GM12878 (cell line): ENCODE results near the gene ADK. TPM values are rescaled to one million over a fixed set of nuclear protein-coding genes. Genes with fewer than 3 reads are reported as not detected.

ENCODE experiments used
- ATAC-seq: fragments of 200-7000 bp; cut with Tn5 transposase; 3 replicates; pipeline ENCODE4 v1.9.1; 2020; ENCODE audit warnings: mild to moderate bottlenecking, moderate library complexity
- BruUV-seq: library from RNA; stranded (reverse); fragments of 400-500 nt; replicated peaks from 2 replicates; lab custom pipeline; 2021; lab: Mats Ljungman, UMichigan
- CTCF ChIA-PET: fragments of 300-600 bp; sonication (Branson Sonifier 250); formaldehyde crosslinking; extraction: SDS; loops from one replicate; lab custom pipeline; 2021; ENCODE audit warnings: inconsistent platforms; lab: Yijun Ruan, JAX
- POLR2A ChIA-PET: fragments of 350-600 bp; formaldehyde crosslinking; extraction: SDS; loops from one replicate; lab custom pipeline; 2021; ENCODE audit warnings: inconsistent platforms; lab: Charles Lee
- RAD21 ChIA-PET: fragments of 300-600 bp; sonication (Branson Sonifier 250); formaldehyde crosslinking; loops from one replicate; lab custom pipeline; 2023; ENCODE audit warnings: antibody characterized with exemption; ENCODE audit not compliant: unreplicated experiment; lab: Charles Lee
- SMC1A ChIA-PET: fragments of 300-600 bp; sonication (Branson Sonifier 250); formaldehyde crosslinking; loops from one replicate; lab custom pipeline; 2023; ENCODE audit not compliant: unreplicated experiment, uncharacterized antibody; lab: Charles Lee
- DNase-seq: peaks from one replicate; pipeline ENCODE4 v3.0.0-alpha.2; 2011; ENCODE audit warnings: low read depth, low spot score
- FAIRE-seq: peaks from 3 replicates; lab custom pipeline; 2011; peaks lifted over from hg19 to GRCh38; lab: Jason Lieb, UNC
- H2AFZ ChIP-seq: 2 replicates; pipeline ENCODE4 v1.6.0; 2011; ENCODE audit warnings: low read depth, low read length, control low read depth; ENCODE audit not compliant: control insufficient read depth
- H3K27ac ChIP-seq: 2 replicates; pipeline ENCODE4 v1.5.1; 2011; ENCODE audit warnings: control low read depth; ENCODE audit not compliant: control insufficient read depth, insufficient read depth
- H3K27me3 ChIP-seq, 2 experiments: replicated peaks in 1 of 2; 2 replicates each; pipeline versions ENCODE4 v1.6.0 to v1.6.1; 2011; ENCODE audit warnings: low read length in 1 of 2; ENCODE audit not compliant: control insufficient read depth in 2 of 2, insufficient read depth in 2 of 2
- H3K36me3 ChIP-seq, 2 experiments: 2 replicates each; pipeline ENCODE4 v1.5.1; 2011; ENCODE audit warnings: low read length in 1 of 2; ENCODE audit not compliant: control insufficient read depth in 2 of 2, insufficient read depth in 2 of 2
- H3K4me1 ChIP-seq: 2 replicates; pipeline ENCODE4 v1.6.1; 2011; ENCODE audit warnings: mild to moderate bottlenecking, low read length, moderate library complexity, mixed read lengths; ENCODE audit not compliant: control insufficient read depth, insufficient read depth
- H3K4me2 ChIP-seq: 2 replicates; pipeline ENCODE4 v1.6.0; 2011; ENCODE audit warnings: control low read depth; ENCODE audit not compliant: control insufficient read depth, insufficient read depth
- H3K4me3 ChIP-seq: fragments of 200-600 bp; sonication (generic); 2 replicates; pipeline ENCODE4 v1.5.1; 2016
- H3K79me2 ChIP-seq: 2 replicates; pipeline ENCODE4 v1.6.0; 2011; ENCODE audit warnings: low read length; ENCODE audit not compliant: control insufficient read depth, insufficient read depth
- H3K9ac ChIP-seq: 2 replicates; pipeline ENCODE4 v1.8.0; 2011; ENCODE audit warnings: low read length, control low read depth, mixed read lengths; ENCODE audit not compliant: control insufficient read depth, insufficient read depth
- H3K9me3 ChIP-seq: replicated peaks from 3 replicates; pipeline ENCODE4 v1.5.1; 2011; ENCODE audit warnings: mild to moderate bottlenecking, low read length; ENCODE audit not compliant: control insufficient read depth, insufficient read depth
- H4K20me1 ChIP-seq: 2 replicates; pipeline ENCODE4 v1.6.0; 2011; ENCODE audit not compliant: control insufficient read depth, insufficient read depth
- BRCA1 ChIP-seq: IDR thresholded peaks from 2 replicates; pipeline ENCODE4 v1.6.1; 2011; ENCODE audit warnings: low read depth, low read length, improper control_type of control experiment
- CBX3 ChIP-seq: fragments of 200-600 bp; sonication (generic); IDR thresholded peaks from 2 replicates; pipeline ENCODE4 v1.6.1; 2016; ENCODE audit warnings: low read depth, borderline replicate concordance
- ESRRA ChIP-seq: IDR thresholded peaks from 2 replicates; pipeline ENCODE4 v1.6.1; 2012; ENCODE audit warnings: mild to moderate bottlenecking, low read length, improper control_type of control experiment
- HCFC1 ChIP-seq: fragments of 150-350 bp; IDR thresholded peaks from 2 replicates; pipeline ENCODE4 v1.6.1; 2014; ENCODE audit warnings: low read length
- IKZF1 ChIP-seq: fragments of 450-650 bp; conservative IDR thresholded peaks from 2 replicates; pipeline ENCODE4 v1.6.1; 2017; ENCODE audit warnings: antibody characterized with exemption, mild to moderate bottlenecking
- IRF5 ChIP-seq: fragments of 450-650 bp; IDR thresholded peaks from 2 replicates; pipeline ENCODE4 v1.6.1; 2017; ENCODE audit warnings: borderline replicate concordance
- LARP7 ChIP-seq: fragments of 450-650 bp; IDR thresholded peaks from 2 replicates; pipeline ENCODE4 v1.6.1; 2017; ENCODE audit warnings: mild to moderate bottlenecking
- MEF2A ChIP-seq: IDR thresholded peaks from 2 replicates; pipeline ENCODE4 v1.6.1; 2011; ENCODE audit warnings: low read depth, mild to moderate bottlenecking, low read length, moderate library complexity; ENCODE audit not compliant: insufficient read depth
- MEF2B ChIP-seq: fragments of 450-650 bp; IDR thresholded peaks from 2 replicates; pipeline ENCODE4 v1.6.1; 2018; ENCODE audit warnings: mild to moderate bottlenecking, moderate library complexity; ENCODE audit not compliant: partially characterized antibody, poor library complexity, severe bottlenecking
- NBN ChIP-seq: fragments of 450-650 bp; IDR thresholded peaks from 2 replicates; pipeline ENCODE4 v1.6.1; 2016
- NRF1 ChIP-seq: conservative IDR thresholded peaks from 2 replicates; pipeline ENCODE4 v1.6.1; 2011; ENCODE audit warnings: mild to moderate bottlenecking, low read depth, low read length, improper control_type of control experiment
- RBBP5 ChIP-seq: fragments of 200-600 bp; sonication (generic); conservative IDR thresholded peaks from 2 replicates; pipeline ENCODE4 v1.6.1; 2016
- RFX5 ChIP-seq: IDR thresholded peaks from 2 replicates; pipeline ENCODE4 v1.6.1; 2011; ENCODE audit warnings: low read depth, low read length, improper control_type of control experiment
- SIN3A ChIP-seq: IDR thresholded peaks from 2 replicates; pipeline ENCODE4 v1.6.1; 2012; ENCODE audit warnings: low read depth, low read length, improper control_type of control experiment
- SIX5 ChIP-seq: IDR thresholded peaks from 2 replicates; pipeline ENCODE4 v1.6.1; 2011; ENCODE audit warnings: mild to moderate bottlenecking, low read depth, low read length, moderate library complexity; ENCODE audit not compliant: severe bottlenecking
- ZNF622 ChIP-seq: fragments of 450-650 bp; IDR thresholded peaks from 2 replicates; pipeline ENCODE4 v1.6.1; 2017; ENCODE audit warnings: mild to moderate bottlenecking, inconsistent platforms
- WGBS: methylation state at CpG from one replicate; pipeline ENCODE4 v1.1.6; 2016; ENCODE audit warnings: low lambda C conversion rate; ENCODE audit not compliant: insufficient replicate concordance, insufficient coverage; ENCODE audit errors: missing lambda C conversion rate; 5-methylcytosine and 5-hydroxymethylcytosine counted together
- in situ Hi-C: fragments of 300-500 bp; cut with MboI; formaldehyde crosslinking; loops from 9 replicates; pipeline ENCODE4 v1.14.3; 2018; ENCODE audit warnings: mixed read lengths
- intact Hi-C: fragments of 100-400 bp; cut with micrococcal nuclease; formaldehyde crosslinking; loops from one replicate; pipeline ENCODE4 v1.14.2; 2022; ENCODE audit not compliant: unreplicated experiment
- polyA plus RNA-seq, 11 experiments: library from polyadenylated mRNA; depleted of rRNA in 4 of 11; unstranded in 6 of 11; stranded (reverse) in 5 of 11; fragments of >200 nt; fragmentation: Nextera tagmentation in 4 of 11; fragmentation: Illumina TruSeq in 1 of 11; extraction: Ambion mirVana in 4 of 11; extraction: Trizol in 1 of 11; gene quantifications; 1 replicate in 1 of 11; 2 replicates in 10 of 11; pipeline versions ENCODE4 v1.2.1 to v1.2.3, GENCODE V29; 2011 to 2016; ENCODE audit warnings: inconsistent platforms in 2 of 11, missing spikeins in 2 of 11, low read depth in 1 of 11
- total RNA-seq, 4 experiments: library from RNA; depleted of rRNA in 3 of 4; stranded (reverse); fragments of >200 nt in 3 of 4; fragmentation: Illumina TruSeq in 1 of 4; extraction: Trizol in 1 of 4; gene quantifications; 2 replicates each; pipeline versions ENCODE4 v1.2.1 to v1.2.3, GENCODE V29; 2013 to 2021
- TF ChIP-seq, protein P1 (sequence below): IDR thresholded peaks from 2 replicates; pipeline ENCODE4 v1.6.1; 2011; ENCODE audit warnings: low read depth, low read length, improper control_type of control experiment, borderline replicate concordance
- TF ChIP-seq, protein P2 (sequence below): IDR thresholded peaks from 2 replicates; pipeline ENCODE4 v1.6.1; 2011; ENCODE audit warnings: borderline replicate concordance, low read depth, mild to moderate bottlenecking, moderate library complexity, mixed read lengths, low read length; ENCODE audit not compliant: insufficient read depth; ENCODE audit errors: extremely low read length

ADK gene
- total and polyA plus RNA-seq, 10 of the 15 experiments (the other 5 are each of a cell fraction or from before 2014, with no cell fraction given), result 42.0 to 151 (median 81.6) TPM

DNA sequence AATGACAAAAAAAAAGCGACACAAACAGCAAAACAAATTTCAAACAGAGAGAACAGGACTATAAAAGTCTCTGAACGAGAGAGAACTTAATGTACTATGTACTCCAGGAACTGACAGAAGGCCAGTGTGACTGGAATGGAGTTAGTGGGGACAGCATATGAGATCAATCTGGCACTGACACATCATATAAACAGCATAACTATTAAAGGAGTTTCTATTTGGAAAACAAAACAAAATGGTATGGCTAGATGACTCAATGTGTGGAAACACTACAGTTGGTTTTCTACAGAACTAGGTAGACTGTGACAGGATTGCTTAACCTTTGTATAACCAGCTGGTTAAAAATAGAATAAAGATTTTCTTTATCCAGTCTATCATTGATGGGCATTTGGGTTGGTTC, 442.4 kb downstream of the ADK start:
- SMC1A ChIA-PET, result interaction anchor here (1.7 kb wide), 1 partner anchor 146 kb away, joined by 3 read pairs; no protein-coding TSS in a partner anchor
- TF ChIP-seq CBX3, result no peak
- TF ChIP-seq IKZF1, result no peak
- TF ChIP-seq NBN, result no peak
- no peak for TF ChIP-seq IRF5
- TF ChIP-seq, protein P1, sequence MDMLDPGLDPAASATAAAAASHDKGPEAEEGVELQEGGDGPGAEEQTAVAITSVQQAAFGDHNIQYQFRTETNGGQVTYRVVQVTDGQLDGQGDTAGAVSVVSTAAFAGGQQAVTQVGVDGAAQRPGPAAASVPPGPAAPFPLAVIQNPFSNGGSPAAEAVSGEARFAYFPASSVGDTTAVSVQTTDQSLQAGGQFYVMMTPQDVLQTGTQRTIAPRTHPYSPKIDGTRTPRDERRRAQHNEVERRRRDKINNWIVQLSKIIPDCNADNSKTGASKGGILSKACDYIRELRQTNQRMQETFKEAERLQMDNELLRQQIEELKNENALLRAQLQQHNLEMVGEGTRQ, result no peak
- TF ChIP-seq ESRRA, result no peak
- TF ChIP-seq HCFC1, result no peak
- TF ChIP-seq, protein P2, sequence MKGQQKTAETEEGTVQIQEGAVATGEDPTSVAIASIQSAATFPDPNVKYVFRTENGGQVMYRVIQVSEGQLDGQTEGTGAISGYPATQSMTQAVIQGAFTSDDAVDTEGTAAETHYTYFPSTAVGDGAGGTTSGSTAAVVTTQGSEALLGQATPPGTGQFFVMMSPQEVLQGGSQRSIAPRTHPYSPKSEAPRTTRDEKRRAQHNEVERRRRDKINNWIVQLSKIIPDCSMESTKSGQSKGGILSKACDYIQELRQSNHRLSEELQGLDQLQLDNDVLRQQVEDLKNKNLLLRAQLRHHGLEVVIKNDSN, result no peak
- no peak for TF ChIP-seq MEF2B
- no peak for TF ChIP-seq LARP7
- TF ChIP-seq RBBP5, result no peak
- no peak for TF ChIP-seq MEF2A
- no peak for TF ChIP-seq SIN3A
- TF ChIP-seq NRF1, result no peak
- TF ChIP-seq ZNF622, result no peak
- no peak for TF ChIP-seq BRCA1
- TF ChIP-seq SIX5, result no peak
- TF ChIP-seq RFX5, result no peak
- TF ChIP-seq, all 136 proteins: peak for 0
- Histone ChIP-seq H3K9me3 (no peaks in the 10 kb centered on the region; the same call in 1 of the 3 replicates), H3K4me2 (no peak overlapping the region), H3K4me3 (no peak overlapping the region), H4K20me1 (no peaks in the 10 kb centered on the region), H3K36me3 (no peaks in the 10 kb centered on the region), H3K27ac (no peak overlapping the region), H3K27me3 (no peaks in the 10 kb centered on the region), H2AFZ (no peak overlapping the region), H3K9ac (no peak overlapping the region), H3K79me2 (no peaks in the 10 kb centered on the region), H3K4me1 (peaks cover 18% of the 10 kb centered on the region)
- 98% methylated on average over 2 of the region's 2 CpGs for WGBS
- intact Hi-C loops (no loop called here), in situ Hi-C loops (no loop called here)
- ChIA-PET CTCF (interaction anchor here (0.8 kb wide), 1 partner anchor 111 kb away, joined by 3 read pairs; no protein-coding TSS in a partner anchor), POLR2A (interaction anchor here (0.6 kb wide), 4 partner anchors 14 to 257 kb away, joined by 3 to 4 read pairs (median 3); no protein-coding TSS in a partner anchor), RAD21 (no interaction called here)
- ATAC-seq (no peak), FAIRE-seq (no peak), DNase-seq (no peak)
- BruUV-seq, result no TSS peak
